Islet of Langerhans (tissue), 1 donor: ENCODE measurements around the gene OR5B12.
"Not testable (repeated sequence)": the region's sequence is repeated elsewhere in the genome, so short reads cannot be mapped to it uniquely, and the experiment has no call there.

Source experiments
- FAIRE-seq: peaks from one replicate; lab custom pipeline; 2011; peaks lifted over from hg19 to GRCh38; lab: Jason Lieb, UNC

The OR5B12 gene

DNA sequence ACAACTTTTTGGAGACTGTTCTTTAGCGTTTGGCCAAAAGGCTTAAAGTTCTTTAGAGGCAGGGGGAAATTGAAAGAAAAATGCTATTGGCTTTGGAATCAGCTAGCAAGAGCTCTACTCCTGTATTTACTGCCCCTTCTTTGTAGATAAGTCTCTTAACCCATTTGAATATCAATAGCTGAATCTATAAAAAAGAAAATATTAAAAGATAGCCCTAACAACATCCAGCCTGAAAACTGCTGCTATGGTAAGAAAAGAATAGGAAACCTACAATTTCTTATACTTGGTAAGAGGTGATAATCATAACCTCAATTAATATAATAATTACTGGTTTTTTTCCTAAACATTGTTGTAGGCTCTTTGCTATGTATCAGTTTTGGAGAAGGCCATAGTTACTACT is at the start of gene OR5B12:
Gene OR5B12 (minus strand): TSS at position 101 of the 400 bp plus-strand sequence. CDS start 2,085 bp downstream, outside the sequence.
- FAIRE-seq = no peak

GRCh38 chr11:58490827-58491226 is 48.8 kb upstream of the OR5B12 start:
- FAIRE-seq = no peak

- no peak for FAIRE-seq
These were observed 45.1 kb upstream of the OR5B12 start for GRCh38 chr11:58487170-58487569.

DNA sequence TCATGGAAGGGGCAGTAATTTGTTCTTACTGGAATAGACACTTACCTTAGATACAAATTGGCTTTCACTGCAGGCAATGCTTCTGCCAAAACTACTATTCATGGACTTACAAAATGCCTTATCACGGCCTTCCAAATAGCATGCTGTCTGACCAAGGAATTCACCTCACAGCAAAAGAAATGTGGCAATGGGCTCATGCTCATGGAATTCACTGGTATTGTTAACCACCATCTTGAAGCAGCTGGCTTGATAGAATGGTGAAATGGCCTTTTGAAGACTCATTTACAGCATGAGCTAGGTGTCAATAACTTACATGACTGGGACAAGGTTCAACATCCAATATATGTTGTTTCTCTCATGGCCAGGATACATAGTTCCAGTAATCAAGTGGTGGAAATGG is 43.9 kb upstream of the OR5B12 start:
- no peak for FAIRE-seq

DNA sequence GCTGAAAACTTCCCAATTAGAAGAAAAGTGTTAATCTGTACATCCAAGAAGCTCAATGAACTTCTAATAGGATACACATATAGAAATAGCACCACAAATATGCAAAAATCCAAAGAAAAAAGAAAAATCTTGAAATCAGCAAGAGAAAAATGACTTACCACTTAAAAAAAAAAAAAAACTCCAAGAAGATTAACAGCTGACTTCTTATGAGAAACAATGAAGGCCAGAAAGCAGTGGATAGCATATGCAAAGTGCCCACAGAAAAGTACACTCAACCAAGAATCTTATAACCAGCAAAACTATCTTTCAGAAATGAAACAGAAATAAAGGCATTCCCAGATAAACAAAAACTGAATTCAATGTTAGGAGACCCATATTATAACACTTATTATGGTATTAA is 29.9 kb upstream of the OR5B12 start:
- no peak for FAIRE-seq

GRCh38 chr11:58466293-58466692 is 24.3 kb upstream of the OR5B12 start:
- FAIRE-seq = no peak

- FAIRE-seq = no peak
These were observed 23.7 kb upstream of the OR5B12 start for GRCh38 chr11:58465690-58466089.

GRCh38 chr11:58451585-58451984 is 9.5 kb upstream of the OR5B12 start:
- no peak for FAIRE-seq

- no peak for FAIRE-seq
These were observed 4.3 kb upstream of the OR5B12 start for GRCh38 chr11:58446294-58446693.

DNA sequence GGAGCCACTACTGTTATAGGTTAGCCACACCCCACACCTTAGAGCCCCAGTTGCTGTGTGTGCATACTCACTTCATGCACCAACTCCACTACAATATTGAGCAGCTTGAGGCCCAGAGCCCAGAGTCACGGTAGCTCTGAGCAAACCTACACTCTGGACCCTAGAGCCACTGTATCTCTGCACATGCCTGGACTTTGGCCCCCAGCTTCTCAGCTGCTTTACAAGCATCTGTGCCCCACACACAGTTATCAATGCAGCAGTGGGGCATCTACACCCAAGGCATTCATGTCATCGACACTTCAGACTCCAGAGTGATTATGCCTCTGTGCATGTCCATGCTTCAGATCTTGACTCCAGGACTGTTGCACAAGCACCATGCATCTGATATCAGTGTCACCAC is 2.3 kb upstream of the OR5B12 start:
- FAIRE-seq = no peak

DNA sequence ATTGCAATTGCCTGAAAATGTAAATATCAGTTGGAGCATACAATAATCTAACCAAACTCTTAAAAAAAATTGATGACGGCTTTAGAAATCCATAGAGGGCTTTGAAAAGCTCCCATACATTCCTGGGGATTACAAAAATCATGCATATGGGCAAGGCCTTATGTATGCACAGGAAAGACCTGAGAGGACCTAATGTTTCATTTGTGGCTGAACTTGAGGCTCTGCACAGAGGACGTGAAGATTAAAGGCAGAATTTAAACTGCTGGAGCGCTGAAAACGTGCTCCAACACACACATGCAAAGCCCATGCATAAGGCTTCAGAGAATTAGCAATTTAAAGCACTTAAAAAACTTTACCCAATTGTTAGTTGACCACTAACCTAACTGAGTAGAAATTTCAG is 3.5 kb downstream of the OR5B12 start:
- FAIRE-seq = no peak

DNA sequence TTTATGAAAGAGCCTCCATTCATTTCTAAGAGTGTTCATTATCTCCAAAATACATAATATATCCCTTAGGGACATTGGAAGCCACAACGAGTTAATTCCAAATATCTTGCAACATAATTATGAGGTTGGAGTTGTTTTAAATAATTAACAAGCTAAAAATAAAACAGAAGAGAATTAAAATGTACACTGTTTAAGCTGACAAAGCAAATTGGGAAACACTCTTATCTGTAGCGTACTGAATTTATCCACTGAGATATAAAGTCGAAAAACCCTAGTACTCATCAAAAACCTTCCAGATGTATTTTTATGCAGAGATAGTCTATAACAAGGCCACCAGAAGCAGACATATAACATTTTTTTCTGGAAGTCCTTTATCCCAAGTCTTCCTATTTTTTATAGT is 7.8 kb downstream of the OR5B12 start:
- no peak for FAIRE-seq

- no peak for FAIRE-seq
These were observed 8.3 kb downstream of the OR5B12 start for GRCh38 chr11:58433638-58434203.

GRCh38 chr11:58429273-58429672 is 12.8 kb downstream of the OR5B12 start:
- FAIRE-seq = no peak

DNA sequence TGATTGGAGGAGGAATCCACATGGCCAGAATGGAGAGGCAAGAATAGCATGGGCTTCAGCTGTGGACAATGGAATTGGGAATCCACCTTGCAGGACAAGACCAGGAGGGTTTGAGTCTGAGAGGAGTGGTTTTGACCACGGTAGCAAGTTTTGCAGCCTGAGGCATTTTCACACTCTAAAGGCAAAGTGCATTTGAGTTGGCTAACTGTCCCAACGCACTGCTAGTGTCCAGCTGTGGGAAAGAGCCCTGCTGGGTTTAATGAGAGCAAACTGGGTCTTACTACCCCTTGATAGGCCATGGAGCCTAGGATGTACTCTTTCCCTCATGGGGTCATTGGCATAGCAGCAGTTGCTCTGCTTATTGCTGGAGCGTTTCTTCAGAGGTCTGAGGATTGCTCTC is 14.0 kb downstream of the OR5B12 start, which contains the start of gene OR5B2:
Gene OR5B2 (minus strand): TSS at position 101 of the 400 bp plus-strand sequence. CDS start 4,860 bp downstream, outside the sequence.
- no peak for FAIRE-seq

DNA sequence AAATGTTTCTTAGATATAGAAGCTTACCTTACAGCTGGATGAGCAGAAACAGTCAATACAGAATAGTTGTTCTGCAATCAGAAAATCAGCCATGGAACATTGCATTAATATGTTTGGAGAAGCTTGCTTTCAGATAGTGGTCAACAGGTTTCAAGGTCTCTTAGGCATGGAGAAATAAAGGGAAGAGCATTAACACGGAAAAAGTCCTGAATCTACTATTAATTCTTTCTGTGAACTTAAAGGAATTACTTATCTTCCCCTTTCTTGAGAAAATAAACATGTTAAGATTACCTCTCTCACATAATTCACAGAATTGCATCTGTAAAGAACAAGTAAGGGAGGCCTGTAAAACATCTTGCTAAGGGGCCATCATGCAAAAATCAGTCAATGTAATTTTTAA is 35.3 kb downstream of the OR5B12 start, which contains the start of gene OR5B3:
Gene OR5B3 (minus strand): TSS at position 101 of the 400 bp plus-strand sequence. CDS start 3,465 bp downstream, outside the sequence.
- no peak for FAIRE-seq

DNA sequence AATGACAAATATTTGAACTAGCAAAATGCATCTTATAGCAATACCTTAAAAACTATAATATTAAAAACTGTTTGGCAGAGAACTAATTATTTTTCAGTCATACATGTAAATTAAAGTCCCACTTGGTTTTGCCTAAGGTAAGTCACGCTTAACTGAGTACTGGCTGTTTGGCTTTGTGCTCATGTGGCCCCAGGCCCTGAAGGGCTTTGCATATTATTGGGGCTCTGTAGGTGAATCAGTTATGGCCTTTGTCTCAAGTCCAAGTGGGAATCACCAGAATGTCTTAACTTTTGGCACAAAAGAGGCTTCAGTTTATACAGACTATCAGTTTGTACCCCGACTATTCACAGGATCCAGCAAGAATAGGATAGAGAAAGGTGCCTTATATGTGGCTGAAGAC is 42.4 kb downstream of the OR5B12 start:
- FAIRE-seq = not testable (repeated sequence)

GRCh38 chr11:58395581-58395980 is 46.5 kb downstream of the OR5B12 start:
- no peak for FAIRE-seq

- FAIRE-seq = no peak
These were observed 47.8 kb downstream of the OR5B12 start for GRCh38 chr11:58394195-58394594.

GRCh38 chr11:58392746-58393145 is 49.3 kb downstream of the OR5B12 start:
- FAIRE-seq = no peak

- no peak for FAIRE-seq
These were observed 50.2 kb downstream of the OR5B12 start for GRCh38 chr11:58391879-58392278.

GRCh38 chr11:58390551-58391063 is 51.4 kb downstream of the OR5B12 start:
- FAIRE-seq = no peak
